Caco-2 (cell line): ENCODE data around the gene STRAP. TPM values are rescaled to one million over a fixed set of nuclear protein-coding genes. Genes with fewer than 3 reads are reported as not detected.
A peak's percentile ranks its signal among the peaks of the same experiment; 100 is the strongest.

Source experiments
- BruUV-seq: library from RNA; stranded (reverse); fragments of 400-500 nt; replicated peaks from 2 replicates; lab custom pipeline; 2021; lab: Mats Ljungman, UMichigan
- CTCF ChIA-PET: fragments of 300-600 bp; sonication (Branson Sonifier 250); formaldehyde crosslinking; loops from one replicate; lab custom pipeline; 2022; ENCODE audit warnings: antibody characterized with exemption; lab: Charles Lee
- POLR2A ChIA-PET: fragments of 300-600 bp; sonication (Branson Sonifier 250); formaldehyde crosslinking; loops from one replicate; lab custom pipeline; 2022; ENCODE audit warnings: antibody characterized with exemption; lab: Charles Lee
- DNase-seq, 2 experiments: peaks; one replicate each; pipeline versions ENCODE4 v3.0.0 to v3.0.0-alpha.2; 2020 to 2022
- H3K27me3 ChIP-seq: replicated peaks from 2 replicates; pipeline ENCODE4 v1.6.0; 2011; ENCODE audit warnings: low read length; ENCODE audit not compliant: control insufficient read depth, insufficient read depth
- H3K36me3 ChIP-seq: 2 replicates; pipeline ENCODE4 v1.5.1; 2011; ENCODE audit warnings: low read length; ENCODE audit not compliant: control insufficient read depth, insufficient read depth
- H3K4me1 ChIP-seq: fragments of 250-450 bp; sonication (Bioruptor Pico); 2 replicates; pipeline ENCODE4 v1.5.1; 2020; ENCODE audit warnings: mild to moderate bottlenecking
- H3K4me3 ChIP-seq: 2 replicates; pipeline ENCODE4 v1.5.1; 2011; ENCODE audit warnings: low read depth, mild to moderate bottlenecking, control low read depth, low read length
- H3K9me3 ChIP-seq: fragments of 250-450 bp; sonication (Bioruptor Pico); 2 replicates; pipeline ENCODE4 v1.5.1; 2020; ENCODE audit warnings: mild to moderate bottlenecking, moderate library complexity
- H3K27ac Mint-ChIP-seq: one replicate; pipeline ENCODE4 v1.8.0; 2022; ENCODE audit warnings: mixed read lengths; ENCODE audit not compliant: unreplicated experiment
- H3K27me3 Mint-ChIP-seq: one replicate; pipeline ENCODE4 v1.8.0; 2022; ENCODE audit warnings: mixed read lengths; ENCODE audit not compliant: insufficient read depth, unreplicated experiment
- H3K36me3 Mint-ChIP-seq: one replicate; pipeline ENCODE4 v1.8.0; 2022; ENCODE audit warnings: mild to moderate bottlenecking, mixed read lengths; ENCODE audit not compliant: insufficient read depth, unreplicated experiment
- H3K4me1 Mint-ChIP-seq: one replicate; pipeline ENCODE4 v1.8.0; 2022; ENCODE audit warnings: low read depth, mixed read lengths; ENCODE audit not compliant: unreplicated experiment
- H3K4me3 Mint-ChIP-seq: one replicate; pipeline ENCODE4 v1.8.0; 2022; ENCODE audit warnings: mild to moderate bottlenecking, moderate library complexity, mixed read lengths; ENCODE audit not compliant: unreplicated experiment
- H3K9me3 Mint-ChIP-seq: one replicate; pipeline ENCODE4 v1.8.0; 2022; ENCODE audit warnings: mixed read lengths; ENCODE audit not compliant: unreplicated experiment
- intact Hi-C: fragments of 100-400 bp; cut with micrococcal nuclease; formaldehyde crosslinking; loops from one replicate; pipeline ENCODE4 v1.10.0; 2022; ENCODE audit not compliant: unreplicated experiment
- total RNA-seq: library from RNA; stranded (reverse); gene quantifications from 2 replicates; pipeline ENCODE4 v1.2.3, GENCODE V29; 2022
- TF ChIP-seq, protein P1 (sequence below), 2 experiments: fragments of 200-600 bp in 1 of 2; IDR thresholded peaks; 1 replicate in 1 of 2; 2 replicates in 1 of 2; pipeline versions ENCODE4 v1.5.1 to v1.8.0; 2011 to 2022; ENCODE audit warnings: antibody characterized with exemption in 1 of 2, control low read depth in 1 of 2, inconsistent platforms in 1 of 2, low read depth in 1 of 2, low read length in 1 of 2, mild to moderate bottlenecking in 1 of 2, moderate library complexity in 1 of 2; ENCODE audit not compliant: insufficient read depth in 1 of 2, severe bottlenecking in 1 of 2, unreplicated experiment in 1 of 2

STRAP gene
- total RNA-seq, 1 experiment from 2014 or later: 246 TPM

DNA sequence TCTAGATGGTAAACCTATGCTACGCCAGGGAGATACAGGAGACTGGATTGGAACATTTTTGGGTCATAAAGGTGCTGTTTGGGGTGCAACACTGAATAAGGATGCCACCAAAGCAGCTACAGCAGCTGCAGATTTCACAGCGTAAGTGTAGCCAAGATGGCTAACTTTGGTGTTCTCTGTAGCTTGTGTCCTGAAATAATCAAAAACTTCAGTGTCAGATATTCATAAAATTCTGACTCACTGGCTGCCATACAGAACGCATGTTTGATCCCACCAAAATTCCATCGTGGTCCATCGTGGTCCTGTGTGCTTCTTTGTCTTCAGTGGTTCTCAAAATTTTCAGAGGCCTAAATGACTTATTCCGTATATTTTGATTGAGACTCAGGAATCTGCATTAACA is 1.3 kb downstream of the STRAP start:
- TF ChIP-seq, protein P1, sequence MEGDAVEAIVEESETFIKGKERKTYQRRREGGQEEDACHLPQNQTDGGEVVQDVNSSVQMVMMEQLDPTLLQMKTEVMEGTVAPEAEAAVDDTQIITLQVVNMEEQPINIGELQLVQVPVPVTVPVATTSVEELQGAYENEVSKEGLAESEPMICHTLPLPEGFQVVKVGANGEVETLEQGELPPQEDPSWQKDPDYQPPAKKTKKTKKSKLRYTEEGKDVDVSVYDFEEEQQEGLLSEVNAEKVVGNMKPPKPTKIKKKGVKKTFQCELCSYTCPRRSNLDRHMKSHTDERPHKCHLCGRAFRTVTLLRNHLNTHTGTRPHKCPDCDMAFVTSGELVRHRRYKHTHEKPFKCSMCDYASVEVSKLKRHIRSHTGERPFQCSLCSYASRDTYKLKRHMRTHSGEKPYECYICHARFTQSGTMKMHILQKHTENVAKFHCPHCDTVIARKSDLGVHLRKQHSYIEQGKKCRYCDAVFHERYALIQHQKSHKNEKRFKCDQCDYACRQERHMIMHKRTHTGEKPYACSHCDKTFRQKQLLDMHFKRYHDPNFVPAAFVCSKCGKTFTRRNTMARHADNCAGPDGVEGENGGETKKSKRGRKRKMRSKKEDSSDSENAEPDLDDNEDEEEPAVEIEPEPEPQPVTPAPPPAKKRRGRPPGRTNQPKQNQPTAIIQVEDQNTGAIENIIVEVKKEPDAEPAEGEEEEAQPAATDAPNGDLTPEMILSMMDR (IDR thresholded peaks at IDR 0.05; ENCODE audit: insufficient read depth in 1 of 2, low read depth in 1 of 2, low read length in 1 of 2, severe bottlenecking in 1 of 2, unreplicated experiment in 1 of 2): no peak
- Histone ChIP-seq H3K36me3 (no peaks in the 10 kb centered on the region), H3K4me3 (peak overlapping the region; percentile 68), H3K27me3 (no peaks in the 10 kb centered on the region), H3K9me3 (no peaks in the 10 kb centered on the region), H3K4me1 (peaks cover 16% of the 10 kb centered on the region)
- intact Hi-C loops: no loop called here
- Mint-ChIP-seq H3K27ac (peak overlapping the region; percentile 98), H3K27me3 (no peaks in the 10 kb centered on the region), H3K4me1 (peaks cover 38% of the 10 kb centered on the region), H3K36me3 (peaks cover 56% of the 10 kb centered on the region), H3K9me3 (no peaks in the 10 kb centered on the region), H3K4me3 (peak overlapping the region; percentile 82)
- CTCF ChIA-PET: interaction anchor here (1.2 kb wide), 1 partner anchor 21 kb away, joined by 3 read pairs; no protein-coding TSS in a partner anchor
- no TSS peak for BruUV-seq
- POLR2A ChIA-PET: interaction anchor here (1.5 kb wide), 1 partner anchor 14 kb away, joined by 6 read pairs; no protein-coding TSS in a partner anchor
- DNase-seq: no peak

- Mint-ChIP-seq H3K4me3 (no peak overlapping the region), H3K4me1 (peaks cover 18% of the 10 kb centered on the region), H3K36me3 (peaks cover 83% of the 10 kb centered on the region), H3K27ac (no peak overlapping the region), H3K27me3 (no peaks in the 10 kb centered on the region), H3K9me3 (no peaks in the 10 kb centered on the region)
- DNase-seq: no peak
- CTCF ChIA-PET: no interaction called here
- POLR2A ChIA-PET: no interaction called here
- Histone ChIP-seq H3K27me3 (no peaks in the 10 kb centered on the region), H3K4me3 (no peak overlapping the region), H3K36me3 (peaks cover 2% of the 10 kb centered on the region), H3K9me3 (no peaks in the 10 kb centered on the region), H3K4me1 (peaks cover 10% of the 10 kb centered on the region)
- TF ChIP-seq, protein P1 (IDR thresholded peaks at IDR 0.05; ENCODE audit: insufficient read depth in 1 of 2, low read depth in 1 of 2, low read length in 1 of 2, severe bottlenecking in 1 of 2, unreplicated experiment in 1 of 2): no peak
- BruUV-seq: no TSS peak
- intact Hi-C loops: no loop called here
Measured at GRCh38 chr12:15886372-15887042, 4.3 kb downstream of the STRAP start.

DNA sequence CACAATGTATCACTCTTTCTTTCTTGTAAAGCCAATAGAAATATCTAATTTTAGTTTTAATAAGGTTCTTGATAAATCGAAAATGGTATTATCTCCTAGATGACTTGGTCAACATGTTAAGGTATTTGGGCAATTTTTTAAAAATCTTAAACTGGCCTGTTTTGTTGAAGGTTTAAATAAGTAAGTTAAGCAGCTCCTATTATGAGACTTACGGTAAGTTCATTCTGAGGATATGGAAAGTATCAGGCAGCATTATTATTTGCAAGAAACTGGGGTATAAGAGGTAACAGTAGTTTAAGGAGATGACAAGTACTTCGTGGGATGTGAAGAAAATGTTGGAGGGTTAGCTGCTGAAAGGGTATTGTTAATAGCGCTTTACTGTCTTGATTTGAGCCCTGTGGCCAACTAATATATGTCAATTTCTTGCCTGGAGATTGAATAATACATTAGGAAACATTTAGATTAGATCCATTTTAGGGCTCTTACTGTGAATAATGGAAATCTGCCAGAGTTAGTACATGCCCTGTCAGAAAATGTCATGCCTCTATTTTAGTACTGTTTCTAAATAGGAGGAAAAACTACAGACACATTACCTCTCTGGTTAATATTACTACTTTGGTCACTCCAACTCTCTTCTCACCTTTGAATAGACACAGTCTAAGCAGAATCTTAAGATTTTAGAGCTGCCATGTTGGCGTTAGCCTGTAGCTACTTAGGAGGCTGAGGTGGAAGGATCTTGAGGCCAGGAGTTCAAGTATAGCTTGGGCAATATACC is 5.0 kb downstream of the STRAP start:
- H3K4me1 ChIP-seq: peaks cover 10% of the 10 kb centered on the region
- no TSS peak for BruUV-seq
- POLR2A ChIA-PET: no interaction called here
- CTCF ChIA-PET: no interaction called here
- Mint-ChIP-seq H3K36me3 (peaks cover 82% of the 10 kb centered on the region), H3K27me3 (no peaks in the 10 kb centered on the region), H3K4me1 (peaks cover 18% of the 10 kb centered on the region), H3K9me3 (no peaks in the 10 kb centered on the region), H3K4me3 (no peak overlapping the region), H3K27ac (no peak overlapping the region)
- H3K36me3 ChIP-seq: peaks cover 2% of the 10 kb centered on the region
- H3K4me3 ChIP-seq: no peak overlapping the region
- intact Hi-C loops: no loop called here
- TF ChIP-seq, protein P1 (IDR thresholded peaks at IDR 0.05; ENCODE audit: insufficient read depth in 1 of 2, low read depth in 1 of 2, low read length in 1 of 2, severe bottlenecking in 1 of 2, unreplicated experiment in 1 of 2): no peak
- H3K27me3 ChIP-seq: no peaks in the 10 kb centered on the region
- no peaks in the 10 kb centered on the region for H3K9me3 ChIP-seq
- DNase-seq: no peak
